Endothelial cell of umbilical vein (primary cell): ENCODE data around the gene AKAP8L. TPM values are rescaled to one million over a fixed set of nuclear protein-coding genes. Genes with fewer than 3 reads are reported as not detected.

Source experiments
- BruUV-seq: library from RNA; stranded (reverse); fragments of 400-500 nt; replicated peaks from 2 replicates; lab custom pipeline; 2021; lab: Mats Ljungman, UMichigan
- CTCF ChIA-PET: fragments of 300-600, 350-600 bp; sonication (Branson Sonifier 250); formaldehyde crosslinking; loops from one replicate; lab custom pipeline; 2021; ENCODE audit warnings: antibody characterized with exemption, inconsistent platforms; lab: Charles Lee
- POLR2A ChIA-PET: fragments of 300-600, 350-600 bp; sonication (Branson Sonifier 250); formaldehyde crosslinking; loops from one replicate; lab custom pipeline; 2021; ENCODE audit warnings: antibody characterized with exemption, inconsistent platforms; lab: Charles Lee
- DNase-seq: peaks from one replicate; pipeline ENCODE4 v3.0.0-alpha.2; 2011; ENCODE audit warnings: low read depth, low spot score
- FAIRE-seq: peaks from 2 replicates; lab custom pipeline; 2011; peaks lifted over from hg19 to GRCh38; lab: Jason Lieb, UNC
- H2AFZ ChIP-seq: 2 replicates; pipeline ENCODE4 v1.6.0; 2012; ENCODE audit warnings: low read depth, low read length, control low read depth, inconsistent platforms
- H3K27ac ChIP-seq: 2 replicates; pipeline ENCODE4 v1.5.1; 2011; ENCODE audit warnings: low read depth, mild to moderate bottlenecking, control low read depth, low read length, moderate library complexity; ENCODE audit not compliant: insufficient read depth
- H3K27me3 ChIP-seq, 2 experiments: 2 replicates each; pipeline versions ENCODE4 v1.6.0 to v1.6.1; 2011; ENCODE audit warnings: low read length in 2 of 2, mixed read lengths in 1 of 2; ENCODE audit not compliant: control insufficient read depth in 2 of 2, insufficient read depth in 2 of 2
- H3K36me3 ChIP-seq, 2 experiments: 2 replicates in 1 of 2; 3 replicates in 1 of 2; pipeline ENCODE4 v1.5.1; 2011; ENCODE audit warnings: low read length in 2 of 2, mild to moderate bottlenecking in 1 of 2, moderate library complexity in 1 of 2; ENCODE audit not compliant: control insufficient read depth in 2 of 2, insufficient read depth in 2 of 2; ENCODE audit errors: extremely low read depth in 1 of 2
- H3K4me1 ChIP-seq: 3 replicates; pipeline ENCODE4 v1.5.1; 2011; ENCODE audit warnings: mild to moderate bottlenecking, low read length; ENCODE audit not compliant: control insufficient read depth, insufficient read depth; ENCODE audit errors: extremely low read depth
- H3K4me2 ChIP-seq: 2 replicates; pipeline ENCODE4 v1.6.1; 2011; ENCODE audit warnings: low read length, control low read depth, mixed read lengths; ENCODE audit not compliant: insufficient read depth
- H3K4me3 ChIP-seq, 3 experiments: fragments of 200-600 bp in 1 of 3; sonication (generic), shearing (Covaris generic) in 1 of 3; replicated peaks in 1 of 3; 2 replicates each; pipeline ENCODE4 v1.5.1; 2011 to 2016; ENCODE audit warnings: control low read depth in 3 of 3, low read length in 3 of 3, mild to moderate bottlenecking in 2 of 3, inconsistent platforms in 1 of 3, low read depth in 1 of 3, moderate library complexity in 1 of 3; ENCODE audit not compliant: insufficient read depth in 1 of 3
- H3K79me2 ChIP-seq: 2 replicates; pipeline ENCODE4 v1.6.0; 2012; ENCODE audit warnings: low read length, inconsistent platforms; ENCODE audit not compliant: control insufficient read depth, insufficient read depth
- H3K9ac ChIP-seq: replicated peaks from 2 replicates; pipeline ENCODE3; 2011; ENCODE audit warnings: low read length, control low read depth; ENCODE audit not compliant: insufficient read depth; ENCODE audit errors: extremely low read depth
- H3K9me1 ChIP-seq: replicated peaks from 3 replicates; pipeline ENCODE4 v1.6.0; 2011; ENCODE audit warnings: mild to moderate bottlenecking, low read length; ENCODE audit not compliant: control insufficient read depth, insufficient read depth; ENCODE audit errors: extremely low read depth
- H3K9me3 ChIP-seq: replicated peaks from 2 replicates; pipeline ENCODE4 v1.5.1; 2012; ENCODE audit warnings: low read length, inconsistent platforms; ENCODE audit not compliant: control insufficient read depth, insufficient read depth
- H4K20me1 ChIP-seq: replicated peaks from 2 replicates; pipeline ENCODE3; 2011; ENCODE audit warnings: mild to moderate bottlenecking, low read length; ENCODE audit not compliant: control insufficient read depth, insufficient read depth; ENCODE audit errors: extremely low read depth
- CTCF ChIP-seq, 2 donors: IDR thresholded peaks; 1 replicate in 1 of 2; 2 replicates in 1 of 2; pipeline ENCODE4 v1.5.1; 2011; ENCODE audit warnings: low read length in 2 of 2, mild to moderate bottlenecking in 2 of 2, moderate library complexity in 2 of 2, control low read depth in 1 of 2, inconsistent platforms in 1 of 2, low read depth in 1 of 2; ENCODE audit not compliant: insufficient read depth in 1 of 2; ENCODE audit errors: extremely low read depth in 1 of 2
- EZH2 ChIP-seq: IDR thresholded peaks from 2 replicates; pipeline ENCODE4 v1.6.1; 2012; ENCODE audit warnings: borderline replicate concordance, low read depth, mild to moderate bottlenecking, moderate library complexity, low read length, inconsistent platforms; ENCODE audit not compliant: severe bottlenecking
- FOS ChIP-seq: IDR thresholded peaks from 2 replicates; pipeline ENCODE4 v1.6.1; 2011; ENCODE audit warnings: mild to moderate bottlenecking, low read length, moderate library complexity, borderline replicate concordance; ENCODE audit not compliant: insufficient read depth
- GATA2 ChIP-seq: IDR thresholded peaks from 2 replicates; pipeline ENCODE4 v1.7.0; 2011; ENCODE audit warnings: low read depth, mild to moderate bottlenecking, moderate library complexity, mixed read lengths, low read length; ENCODE audit not compliant: insufficient read length, insufficient read depth
- JUN ChIP-seq: IDR thresholded peaks from 2 replicates; pipeline ENCODE4 v1.6.1; 2011; ENCODE audit warnings: borderline replicate concordance, low read depth; ENCODE audit not compliant: insufficient read length, insufficient read depth
- MYC ChIP-seq: IDR thresholded peaks from one replicate; pipeline ENCODE4 v1.6.1; 2011; ENCODE audit warnings: mild to moderate bottlenecking, low read depth, low read length
- POLR2A ChIP-seq: IDR thresholded peaks from 2 replicates; pipeline ENCODE4 v1.6.1; 2012; ENCODE audit warnings: low read depth, mild to moderate bottlenecking, control low read depth, low read length
- POLR2AphosphoS5 ChIP-seq: IDR thresholded peaks from 2 replicates; pipeline ENCODE4 v1.6.1; 2012; ENCODE audit warnings: low read depth, mild to moderate bottlenecking, control low read depth, low read length, moderate library complexity; ENCODE audit not compliant: insufficient read depth
- dilution Hi-C: fragments of 300-500 bp; cut with MboI; formaldehyde crosslinking; loops from one replicate; pipeline ENCODE4 v1.15.0; 2019; ENCODE audit warnings: low sequenced_read_pairs; ENCODE audit not compliant: extremely low pct_ligation_motif_present
- intact Hi-C: fragments of 100-400 bp; cut with micrococcal nuclease; formaldehyde crosslinking; loops from one replicate; pipeline ENCODE4 v1.10.0; 2022
- polyA plus RNA-seq, 4 experiments: library from polyadenylated mRNA; depleted of rRNA in 3 of 4; stranded (reverse) in 3 of 4; unstranded in 1 of 4; fragments of >200 nt; gene quantifications; 2 replicates each; pipeline versions ENCODE4 v1.2.1 to v1.2.3, GENCODE V29; 2011 to 2012; ENCODE audit warnings: missing spikeins in 1 of 4
- total RNA-seq: library from RNA; stranded (reverse); gene quantifications from 2 replicates; pipeline ENCODE4 v1.2.3, GENCODE V29; 2021
- TF ChIP-seq, protein P1 (sequence below): IDR thresholded peaks from 2 replicates; pipeline ENCODE4 v1.6.1; 2011; ENCODE audit not compliant: insufficient read depth, insufficient read length

AKAP8L gene
- total and polyA plus RNA-seq, 2 donors (not counting 3 experiments of a cell fraction or from before 2014, with no cell fraction given) = 63.9 to 99.6 TPM

DNA sequence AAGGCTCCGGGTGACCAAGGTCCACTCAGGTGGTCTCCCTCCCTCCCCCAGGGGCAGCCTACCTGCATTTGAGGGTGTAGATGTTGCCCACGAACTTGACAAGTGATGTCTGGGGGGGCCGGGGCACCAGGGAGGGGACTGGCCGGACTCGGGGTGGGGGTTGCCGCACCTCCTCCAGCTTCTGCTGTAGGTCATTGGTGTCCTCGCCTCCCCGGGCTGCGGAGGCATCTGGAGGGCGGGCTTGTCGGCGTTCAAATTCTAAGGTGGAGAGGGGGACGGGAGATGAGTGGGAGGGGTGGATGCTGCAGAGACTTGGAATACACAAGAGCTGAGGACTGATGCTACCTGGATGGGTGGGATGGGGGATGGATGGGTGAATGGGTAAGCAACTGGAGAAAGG is 5.3 kb upstream of the AKAP8L start:
- dilution Hi-C loops = no loop called here
- DNase-seq (no peak), FAIRE-seq (no peak)

More for the DNA sequence above, 5.3 kb upstream of the AKAP8L start:
- Histone ChIP-seq H3K27ac (no peak overlapping the region), H3K4me3 (no peak overlapping the region), H3K4me1 (peaks cover 4% of the 10 kb centered on the region), H3K79me2 (peaks cover 14% of the 10 kb centered on the region), H3K27me3 (no peaks in the 10 kb centered on the region), H3K9me3 (no peaks in the 10 kb centered on the region), H3K9ac (no peak overlapping the region), H2AFZ (no peak overlapping the region), H3K9me1 (no peaks in the 10 kb centered on the region), H3K4me2 (no peak overlapping the region), H4K20me1 (no peaks in the 10 kb centered on the region), H3K36me3 (peaks cover 12 to 50% of the 10 kb centered on the region in 2 experiments)
- BruUV-seq = no TSS peak
- TF ChIP-seq POLR2A (no peak), CTCF (IDR thresholded peaks at IDR 0.05; ENCODE audit: extremely low read depth in 1 of 2, insufficient read depth in 1 of 2, low read depth in 1 of 2, low read length in 2 of 2) (no peak), FOS (no peak), MYC (no peak), POLR2AphosphoS5 (no peak), EZH2 (no peak), GATA2 (no peak), JUN (no peak)
- TF ChIP-seq, protein P1, sequence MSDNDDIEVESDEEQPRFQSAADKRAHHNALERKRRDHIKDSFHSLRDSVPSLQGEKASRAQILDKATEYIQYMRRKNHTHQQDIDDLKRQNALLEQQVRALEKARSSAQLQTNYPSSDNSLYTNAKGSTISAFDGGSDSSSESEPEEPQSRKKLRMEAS = no peak
- CTCF ChIA-PET = no interaction called here
- intact Hi-C loops = no loop called here
- POLR2A ChIA-PET = no interaction called here
